ENCODE results near the gene ANKRD27.

GRCh38 chr19:32680986-32681385, 6.0 kb upstream of the ANKRD27 start:
- TF ChIP-seq EZH2 (IDR thresholded peaks at IDR 0.05) (no peak), CTCF (IDR thresholded peaks at IDR 0.05) (no peak)
